ENCODE data around the gene WDR26.

The WDR26 gene

DNA sequence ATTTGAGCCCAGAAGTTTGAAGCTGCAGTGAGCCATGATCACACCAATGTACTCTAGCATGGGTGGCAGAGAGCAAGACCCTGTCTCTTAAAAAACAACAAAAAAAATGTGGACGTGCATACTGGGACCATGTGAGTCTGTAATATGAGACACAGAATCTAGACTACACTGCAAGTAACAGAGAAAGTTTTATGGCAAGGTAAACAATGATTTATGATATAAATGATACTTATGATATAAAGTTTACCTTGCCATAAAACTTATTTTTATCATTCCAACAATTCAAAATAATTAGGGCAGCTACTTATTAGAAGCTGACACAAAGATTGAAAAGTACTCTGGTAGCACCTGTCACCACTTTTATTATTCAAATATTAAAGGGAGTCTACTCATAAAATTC is 34.7 kb downstream of the WDR26 start:
- no peak for TF ChIP-seq ZNF8 (CRISPR knock-in tag; IDR thresholded peaks at IDR 0.05)
- TF ChIP-seq ZNF565 (CRISPR knock-in tag; conservative IDR thresholded peaks at IDR 0.05; ENCODE audit: low read depth) = no peak
- no peak for TF ChIP-seq POU6F1 (CRISPR knock-in tag; IDR thresholded peaks at IDR 0.05; ENCODE audit: borderline replicate concordance, low read depth)
- ATAC-seq = no peak

DNA sequence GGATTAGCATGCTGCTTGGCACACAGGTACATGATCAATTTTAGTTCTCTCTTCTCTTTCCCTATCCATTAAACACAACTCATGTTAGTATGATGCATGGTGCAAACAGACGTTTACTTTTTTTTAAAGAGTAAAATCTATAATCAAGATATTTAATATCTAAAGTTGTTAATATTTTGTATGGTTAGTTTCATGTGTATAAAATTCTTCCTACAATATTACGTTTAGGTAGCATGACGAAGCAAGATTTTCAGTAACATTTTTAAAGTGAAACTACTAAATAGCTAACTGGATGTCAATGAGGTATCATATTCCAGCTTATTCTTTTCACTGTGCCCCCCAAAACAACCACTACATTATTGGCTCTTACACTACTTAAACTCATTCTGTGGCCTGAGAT is 41.3 kb downstream of the WDR26 start:
- TF ChIP-seq POU6F1 (CRISPR knock-in tag; IDR thresholded peaks at IDR 0.05; ENCODE audit: borderline replicate concordance, low read depth) = no peak
- TF ChIP-seq RARB (CRISPR knock-in tag; IDR thresholded peaks at IDR 0.05) = no peak
- TF ChIP-seq ISL1 (CRISPR knock-in tag; IDR thresholded peaks at IDR 0.05) = no peak
- TF ChIP-seq BACH2 (CRISPR knock-in tag; IDR thresholded peaks at IDR 0.05; ENCODE audit: borderline replicate concordance) = no peak
- TF ChIP-seq ZNF565 (CRISPR knock-in tag; conservative IDR thresholded peaks at IDR 0.05; ENCODE audit: low read depth) = no peak
- TF ChIP-seq, protein P1, sequence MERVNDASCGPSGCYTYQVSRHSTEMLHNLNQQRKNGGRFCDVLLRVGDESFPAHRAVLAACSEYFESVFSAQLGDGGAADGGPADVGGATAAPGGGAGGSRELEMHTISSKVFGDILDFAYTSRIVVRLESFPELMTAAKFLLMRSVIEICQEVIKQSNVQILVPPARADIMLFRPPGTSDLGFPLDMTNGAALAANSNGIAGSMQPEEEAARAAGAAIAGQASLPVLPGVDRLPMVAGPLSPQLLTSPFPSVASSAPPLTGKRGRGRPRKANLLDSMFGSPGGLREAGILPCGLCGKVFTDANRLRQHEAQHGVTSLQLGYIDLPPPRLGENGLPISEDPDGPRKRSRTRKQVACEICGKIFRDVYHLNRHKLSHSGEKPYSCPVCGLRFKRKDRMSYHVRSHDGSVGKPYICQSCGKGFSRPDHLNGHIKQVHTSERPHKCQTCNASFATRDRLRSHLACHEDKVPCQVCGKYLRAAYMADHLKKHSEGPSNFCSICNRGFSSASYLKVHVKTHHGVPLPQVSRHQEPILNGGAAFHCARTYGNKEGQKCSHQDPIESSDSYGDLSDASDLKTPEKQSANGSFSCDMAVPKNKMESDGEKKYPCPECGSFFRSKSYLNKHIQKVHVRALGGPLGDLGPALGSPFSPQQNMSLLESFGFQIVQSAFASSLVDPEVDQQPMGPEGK (CRISPR knock-in tag; IDR thresholded peaks at IDR 0.05; ENCODE audit: borderline replicate concordance) = no peak
- TF ChIP-seq TOX (CRISPR knock-in tag; IDR thresholded peaks at IDR 0.05; ENCODE audit: borderline replicate concordance) = no peak
- TF ChIP-seq, protein P2, sequence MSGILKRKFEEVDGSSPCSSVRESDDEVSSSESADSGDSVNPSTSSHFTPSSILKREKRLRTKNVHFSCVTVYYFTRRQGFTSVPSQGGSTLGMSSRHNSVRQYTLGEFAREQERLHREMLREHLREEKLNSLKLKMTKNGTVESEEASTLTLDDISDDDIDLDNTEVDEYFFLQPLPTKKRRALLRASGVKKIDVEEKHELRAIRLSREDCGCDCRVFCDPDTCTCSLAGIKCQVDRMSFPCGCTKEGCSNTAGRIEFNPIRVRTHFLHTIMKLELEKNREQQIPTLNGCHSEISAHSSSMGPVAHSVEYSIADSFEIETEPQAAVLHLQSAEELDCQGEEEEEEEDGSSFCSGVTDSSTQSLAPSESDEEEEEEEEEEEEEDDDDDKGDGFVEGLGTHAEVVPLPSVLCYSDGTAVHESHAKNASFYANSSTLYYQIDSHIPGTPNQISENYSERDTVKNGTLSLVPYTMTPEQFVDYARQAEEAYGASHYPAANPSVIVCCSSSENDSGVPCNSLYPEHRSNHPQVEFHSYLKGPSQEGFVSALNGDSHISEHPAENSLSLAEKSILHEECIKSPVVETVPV (CRISPR knock-in tag; IDR thresholded peaks at IDR 0.05) = no peak
- ATAC-seq = no peak

DNA sequence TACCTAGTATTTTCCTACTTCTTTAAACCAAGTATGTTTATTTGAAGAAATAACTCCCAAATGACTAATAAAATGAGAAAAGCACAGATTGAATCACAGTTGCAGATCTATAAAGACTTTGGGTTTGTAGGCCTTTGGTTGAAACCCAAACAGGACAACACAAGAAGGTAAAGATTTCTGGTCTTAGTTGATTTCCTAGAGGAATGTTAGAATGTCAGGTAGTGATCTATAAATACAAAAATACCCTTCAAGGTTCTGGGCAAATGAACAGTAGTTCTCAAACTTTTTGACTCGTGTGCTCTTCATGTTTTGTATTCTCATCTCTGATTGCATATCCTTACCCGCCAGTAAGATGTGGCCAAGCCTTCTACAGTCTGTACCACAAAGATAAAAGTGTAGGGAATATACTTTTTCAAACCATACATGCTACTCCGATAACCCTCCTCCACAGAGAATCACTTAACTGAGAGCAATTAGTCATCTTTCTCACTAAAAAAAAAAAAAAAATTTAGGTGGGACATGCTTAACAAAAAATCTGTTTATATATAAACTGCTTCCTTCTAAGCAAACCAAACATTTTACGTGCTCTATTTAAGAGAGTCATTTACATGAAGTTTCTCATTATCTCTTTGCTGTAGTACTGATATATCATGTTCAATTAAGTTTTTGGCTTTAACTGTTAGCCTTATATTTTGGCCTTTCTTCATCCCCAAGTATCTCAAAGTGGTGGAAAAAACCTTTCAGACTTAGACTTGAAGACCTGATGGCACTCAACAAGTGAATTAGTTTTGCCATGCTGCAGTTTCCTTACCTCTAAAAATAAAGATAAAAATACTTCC is 42.0 kb downstream of the WDR26 start:
- no peak for TF ChIP-seq ESRRG (CRISPR knock-in tag; IDR thresholded peaks at IDR 0.05)
- TF ChIP-seq, protein P1 (CRISPR knock-in tag; IDR thresholded peaks at IDR 0.05; ENCODE audit: borderline replicate concordance) = no peak
- no peak for TF ChIP-seq SNAI2 (CRISPR knock-in tag; IDR thresholded peaks at IDR 0.05)
- TF ChIP-seq TCF4 (CRISPR knock-in tag; IDR thresholded peaks at IDR 0.05; ENCODE audit: borderline replicate concordance) = no peak
- no peak for TF ChIP-seq OSR1 (CRISPR knock-in tag; IDR thresholded peaks at IDR 0.05)
- TF ChIP-seq ZNF70 (CRISPR knock-in tag; IDR thresholded peaks at IDR 0.05) = no peak
- TF ChIP-seq TOX (CRISPR knock-in tag; IDR thresholded peaks at IDR 0.05; ENCODE audit: borderline replicate concordance) = no peak
- no peak for TF ChIP-seq ZFP30 (CRISPR knock-in tag; IDR thresholded peaks at IDR 0.05)
- TF ChIP-seq ZFP3 (CRISPR knock-in tag; IDR thresholded peaks at IDR 0.05) = no peak
- TF ChIP-seq ZC3H10 (CRISPR knock-in tag; IDR thresholded peaks at IDR 0.05) = no peak
- no peak for TF ChIP-seq PPARA (CRISPR knock-in tag; IDR thresholded peaks at IDR 0.05; ENCODE audit: borderline replicate concordance)
- TF ChIP-seq CREB5 (CRISPR knock-in tag; IDR thresholded peaks at IDR 0.05; ENCODE audit: low read depth) = no peak
- no peak for TF ChIP-seq ZNF8 (CRISPR knock-in tag; IDR thresholded peaks at IDR 0.05)
- TF ChIP-seq, protein P2 (CRISPR knock-in tag; IDR thresholded peaks at IDR 0.05) = no peak
- no peak for TF ChIP-seq ARNTL (CRISPR knock-in tag; IDR thresholded peaks at IDR 0.05; ENCODE audit: borderline replicate concordance, low read depth)
- TF ChIP-seq ISL1 (CRISPR knock-in tag; IDR thresholded peaks at IDR 0.05) = no peak
- no peak for ATAC-seq

All from SK-N-SH treated with all-trans-retinoic acid at 6 μM for 48 hours (cell line).